Measurements from ENCODE around the gene VRK1. TPM values are rescaled to one million over a fixed set of nuclear protein-coding genes. Genes with fewer than 3 reads are reported as not detected.
"Not testable (repeated sequence)": the region's sequence is repeated elsewhere in the genome, so short reads cannot be mapped to it uniquely, and the experiment has no call there.

Gene VRK1
- total RNA-seq, 1 experiment from 2014 or later = 39.1 TPM

- H2AFZ ChIP-seq (ENCODE audit: low read length) = peak overlapping the region; percentile 82
- no peaks in the 10 kb centered on the region for H3K79me2 ChIP-seq (ENCODE audit: low read length)
- ChIA-PET CTCF (interaction anchor here (0.5 to 0.6 kb wide), 2 partner anchors 22 to 179 kb away, joined by 3 to 10 read pairs; no protein-coding TSS in a partner anchor), POLR2A (ENCODE audit: unreplicated experiment) (no interaction called here)
- peaks cover 17% of the 10 kb centered on the region for H3K27me3 ChIP-seq (ENCODE audit: low read length)
- H3K9me2 ChIP-seq (replicated peaks; ENCODE audit: low read length) = no peaks in the 10 kb centered on the region
- peak; percentile 91 for ATAC-seq
- no peak overlapping the region for H3K27ac ChIP-seq (ENCODE audit: low read length)
- H3K9me3 ChIP-seq (ENCODE audit: low read length) = no peaks in the 10 kb centered on the region
- BruUV-seq (replicated peaks) = no TSS peak
- no peak for TF ChIP-seq EZH2 (IDR thresholded peaks at IDR 0.05; ENCODE audit: low read length, unreplicated experiment)
- no peak for TF ChIP-seq EZH2phosphoT487 (IDR thresholded peaks at IDR 0.05; ENCODE audit: borderline replicate concordance, low read length)
- no peak for TF ChIP-seq CTCF (conservative IDR thresholded peaks at IDR 0.05; ENCODE audit: low read depth, low read length)
- H3K4me2 ChIP-seq (ENCODE audit: low read length) = peak overlapping the region; percentile 74
- H3K4me3 ChIP-seq (ENCODE audit: low read length) = no peak overlapping the region
- no peak overlapping the region for H3K9ac ChIP-seq (ENCODE audit: low read length)
- H3K4me1 ChIP-seq (ENCODE audit: insufficient read depth, low read length) = no peaks in the 10 kb centered on the region; the same call in 1 of the 2 replicates
- peak; percentile 78 for DNase-seq
- H3K36me3 ChIP-seq (ENCODE audit: low read depth, low read length) = no peaks in the 10 kb centered on the region
- H4K20me1 ChIP-seq (ENCODE audit: low read length) = no peaks in the 10 kb centered on the region
- no peaks in the 10 kb centered on the region for H3F3A ChIP-seq (ENCODE audit: low read length, unreplicated experiment)
- intact Hi-C loops (cut with micrococcal nuclease) = no loop called here
Measured at GRCh38 chr14:96762650-96763049, 34.5 kb upstream of the VRK1 start.

GRCh38 chr14:96764012-96764411 lies 33.2 kb upstream of the VRK1 start:
- no peaks in the 10 kb centered on the region for H4K20me1 ChIP-seq (ENCODE audit: low read length)
- no peak overlapping the region for H3K4me3 ChIP-seq (ENCODE audit: low read length)
- no peaks in the 10 kb centered on the region for H3F3A ChIP-seq (ENCODE audit: low read length, unreplicated experiment)
- no peaks in the 10 kb centered on the region for H3K9me3 ChIP-seq (ENCODE audit: low read length)
- H3K9ac ChIP-seq (ENCODE audit: low read length) = no peak overlapping the region
- no TSS peak for BruUV-seq (replicated peaks)
- no peak overlapping the region for H3K4me2 ChIP-seq (ENCODE audit: low read length)
- no peaks in the 10 kb centered on the region for H3K79me2 ChIP-seq (ENCODE audit: low read length)
- no peak overlapping the region for H3K27ac ChIP-seq (ENCODE audit: low read length)
- no peaks in the 10 kb centered on the region for H3K9me2 ChIP-seq (replicated peaks; ENCODE audit: low read length)
- H3K36me3 ChIP-seq (ENCODE audit: low read depth, low read length) = no peaks in the 10 kb centered on the region
- no peak for TF ChIP-seq EZH2phosphoT487 (IDR thresholded peaks at IDR 0.05; ENCODE audit: borderline replicate concordance, low read length)
- no peak for TF ChIP-seq EZH2 (IDR thresholded peaks at IDR 0.05; ENCODE audit: low read length, unreplicated experiment)
- TF ChIP-seq CTCF (conservative IDR thresholded peaks at IDR 0.05; ENCODE audit: low read depth, low read length) = no peak
- ChIA-PET POLR2A (ENCODE audit: unreplicated experiment) (no interaction called here), CTCF (no interaction called here)
- no peaks in the 10 kb centered on the region; the same call in 1 of the 2 replicates for H3K4me1 ChIP-seq (ENCODE audit: insufficient read depth, low read length)
- H2AFZ ChIP-seq (ENCODE audit: low read length) = no peak overlapping the region
- H3K27me3 ChIP-seq (ENCODE audit: low read length) = peaks cover 18% of the 10 kb centered on the region
- intact Hi-C loops (cut with micrococcal nuclease) = no loop called here
- ATAC-seq = no peak
- no peak for DNase-seq

GRCh38 chr14:96765205-96765604 lies 32.0 kb upstream of the VRK1 start:
- H4K20me1 ChIP-seq (ENCODE audit: low read length); H3K36me3 ChIP-seq (ENCODE audit: low read depth, low read length); H3K4me3 ChIP-seq (ENCODE audit: low read length); H3K9me3 ChIP-seq (ENCODE audit: low read length); H3K9ac ChIP-seq (ENCODE audit: low read length); H2AFZ ChIP-seq (ENCODE audit: low read length); H3K4me2 ChIP-seq (ENCODE audit: low read length); H3K4me1 ChIP-seq (ENCODE audit: insufficient read depth, low read length); DNase-seq; ATAC-seq; H3K9me2 ChIP-seq (replicated peaks; ENCODE audit: low read length); intact Hi-C loops (cut with micrococcal nuclease); H3F3A ChIP-seq (ENCODE audit: low read length, unreplicated experiment); H3K27ac ChIP-seq (ENCODE audit: low read length); POLR2A ChIA-PET (ENCODE audit: unreplicated experiment); CTCF ChIA-PET; H3K79me2 ChIP-seq (ENCODE audit: low read length); BruUV-seq (replicated peaks): not testable (repeated sequence)
- H3K27me3 ChIP-seq (ENCODE audit: low read length) = peaks cover 23% of the 10 kb centered on the region

Measured in PC-3 (cell line).